GM21390 (cell line): ENCODE data around the gene DNM3.

ENCODE experiments used
- ATAC-seq: cut with Tn5 transposase; IDR thresholded peaks from one replicate; pipeline ENCODE4 v1.9.1; 2021; ENCODE audit not compliant: unreplicated experiment

DNM3 gene

GRCh38 chr1:172219966-172220365 is 378.7 kb downstream of the DNM3 start:
- ATAC-seq = no peak

GRCh38 chr1:172220376-172220775 is 379.1 kb downstream of the DNM3 start:
- ATAC-seq = no peak

GRCh38 chr1:172221436-172221835 is 380.1 kb downstream of the DNM3 start:
- ATAC-seq = no peak

DNA sequence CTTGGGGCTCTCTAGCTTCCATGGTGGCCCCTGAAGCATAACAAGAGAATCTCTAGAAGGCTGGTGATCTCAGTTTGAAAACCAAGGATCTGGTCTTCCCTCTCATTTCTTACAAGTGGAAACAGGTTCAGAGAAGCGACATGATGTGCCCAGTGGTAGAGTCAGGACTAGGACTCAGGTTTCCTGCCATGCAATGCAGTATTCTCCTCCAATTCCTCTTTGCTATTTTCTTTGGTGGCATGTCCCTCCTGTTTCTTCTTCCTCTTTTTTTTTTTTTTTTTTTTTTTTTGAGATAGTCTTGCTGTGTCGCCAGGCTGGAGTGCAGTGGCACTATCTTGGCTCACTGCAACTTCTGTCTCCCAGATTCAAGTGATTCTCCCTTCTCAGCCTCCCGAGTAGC is 383.6 kb downstream of the DNM3 start:
- no peak for ATAC-seq

DNA sequence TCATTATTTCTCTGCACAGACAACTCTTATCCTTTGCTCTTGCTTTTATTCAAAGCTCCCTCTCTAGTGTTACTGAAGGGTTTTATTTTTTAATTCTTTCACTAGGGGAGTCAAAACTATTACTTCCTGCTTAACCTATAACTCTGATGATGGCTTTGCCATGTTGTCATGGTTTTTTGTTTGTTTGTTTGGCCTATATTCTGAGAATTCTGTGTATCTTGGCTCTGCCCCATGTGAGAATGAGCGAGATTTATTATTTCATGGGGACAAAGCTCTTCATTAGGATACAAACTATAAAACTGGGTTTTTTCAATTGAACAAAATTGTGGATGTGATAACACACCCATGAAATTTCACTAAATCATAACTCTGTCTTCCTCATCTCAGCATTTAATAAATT is 388.6 kb downstream of the DNM3 start:
- ATAC-seq = no peak

- ATAC-seq = no peak
These were observed 389.2 kb downstream of the DNM3 start for GRCh38 chr1:172230526-172230925.

GRCh38 chr1:172236958-172237357 is 395.7 kb downstream of the DNM3 start:
- ATAC-seq = no peak

DNA sequence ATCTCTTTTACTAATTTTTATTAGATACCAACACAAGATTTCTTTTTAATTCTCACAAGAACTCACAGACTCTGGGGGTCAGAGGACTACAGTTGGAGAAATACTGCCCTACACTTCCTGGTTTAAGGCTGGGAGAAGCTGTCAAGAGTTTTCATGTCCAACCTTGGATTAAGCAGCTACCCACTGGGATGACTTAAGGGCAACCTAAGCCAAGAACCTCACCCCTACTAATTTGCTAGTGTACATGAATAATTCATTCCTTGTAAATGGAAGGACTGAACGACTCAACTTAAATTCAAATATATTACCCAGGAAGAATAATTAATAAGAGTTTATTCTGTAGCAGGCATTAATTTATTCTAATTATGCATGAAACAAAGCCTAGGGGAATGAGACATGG is 396.9 kb downstream of the DNM3 start:
- no peak for ATAC-seq

DNA sequence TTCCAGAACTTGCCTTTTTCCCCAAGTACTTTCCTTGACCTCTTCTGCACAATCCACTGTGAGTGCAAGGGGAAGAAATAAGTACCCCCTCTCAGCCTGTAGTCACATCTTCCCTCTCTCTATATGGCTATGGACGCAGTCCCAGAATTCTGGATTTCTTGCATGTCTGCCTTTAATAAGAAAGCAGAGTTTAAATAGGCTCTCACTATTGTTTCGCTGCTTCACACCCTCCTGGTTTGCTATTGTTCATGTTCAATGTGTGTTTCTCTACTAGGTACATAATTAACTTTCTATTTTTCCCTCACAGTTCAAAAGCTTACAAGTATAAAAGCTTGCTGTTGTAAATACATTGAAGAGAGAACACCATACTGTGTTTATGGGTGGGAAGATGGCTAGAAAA is 397.7 kb downstream of the DNM3 start:
- ATAC-seq = no peak

GRCh38 chr1:172239901-172240300 is 398.6 kb downstream of the DNM3 start:
- ATAC-seq = no peak

GRCh38 chr1:172241540-172241939 is 400.2 kb downstream of the DNM3 start:
- no peak for ATAC-seq

DNA sequence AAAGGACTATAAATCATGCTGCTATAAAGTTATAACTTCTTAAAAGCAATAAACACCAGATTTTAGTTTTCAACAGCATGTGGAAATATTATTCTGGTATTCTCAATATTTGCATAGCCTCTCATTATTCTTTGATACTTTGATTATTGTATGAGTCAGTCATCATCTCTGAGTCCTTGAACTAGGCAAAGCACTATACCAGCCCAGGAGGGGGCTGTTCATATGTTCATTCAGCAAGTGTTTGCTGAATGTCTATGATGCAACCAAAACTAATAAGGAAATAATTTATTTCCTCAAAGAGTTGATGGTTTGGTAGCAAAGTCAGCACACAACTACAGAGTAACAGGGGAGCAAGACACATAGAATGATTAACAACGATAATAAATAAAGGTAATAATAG is 403.6 kb downstream of the DNM3 start:
- ATAC-seq = no peak

GRCh38 chr1:172245788-172246187 is 404.5 kb downstream of the DNM3 start:
- no peak for ATAC-seq

- no peak for ATAC-seq
These were observed 405.5 kb downstream of the DNM3 start for GRCh38 chr1:172246521-172247390.

DNA sequence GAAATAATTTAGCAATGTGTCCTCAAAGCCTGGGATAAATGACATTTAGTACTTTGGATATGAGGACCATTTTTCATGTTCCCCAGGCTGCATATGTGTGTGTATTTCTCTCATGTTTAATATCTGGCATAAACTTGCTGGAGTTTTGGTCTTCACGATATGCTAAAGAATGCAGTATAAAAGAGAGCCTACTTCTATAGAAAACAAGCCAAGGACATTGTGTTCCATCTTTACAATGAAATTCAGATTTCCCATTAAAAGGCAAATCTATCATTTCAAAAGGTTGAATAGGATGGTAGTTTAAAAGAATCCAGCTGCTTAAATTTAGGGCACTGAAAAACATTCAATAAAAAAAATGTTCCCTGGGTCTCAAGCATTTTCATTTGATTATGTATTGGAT is 410.2 kb downstream of the DNM3 start:
- no peak for ATAC-seq

- no peak for ATAC-seq
These were observed 411.0 kb downstream of the DNM3 start for GRCh38 chr1:172252321-172252720.

GRCh38 chr1:172252958-172253357 is 411.7 kb downstream of the DNM3 start:
- ATAC-seq = no peak

GRCh38 chr1:172254521-172255222 is 413.4 kb downstream of the DNM3 start:
- no peak for ATAC-seq

DNA sequence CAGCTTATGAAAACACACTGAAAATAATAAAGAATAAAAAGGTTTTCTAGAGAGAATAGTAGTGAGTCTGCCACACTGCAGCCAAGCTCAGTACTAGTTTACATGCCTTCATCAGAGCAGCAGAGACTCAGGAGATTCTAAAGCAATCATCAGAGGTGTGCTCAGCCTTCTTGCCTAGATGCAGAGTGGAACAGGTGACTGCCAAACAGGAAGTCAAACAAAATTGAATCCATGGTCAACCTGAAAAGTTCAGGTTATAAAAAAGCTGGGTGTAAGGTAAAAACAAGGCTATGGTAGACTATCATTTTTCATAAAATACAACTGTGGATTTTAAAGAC is 413.9 kb downstream of the DNM3 start:
- no peak for ATAC-seq

DNA sequence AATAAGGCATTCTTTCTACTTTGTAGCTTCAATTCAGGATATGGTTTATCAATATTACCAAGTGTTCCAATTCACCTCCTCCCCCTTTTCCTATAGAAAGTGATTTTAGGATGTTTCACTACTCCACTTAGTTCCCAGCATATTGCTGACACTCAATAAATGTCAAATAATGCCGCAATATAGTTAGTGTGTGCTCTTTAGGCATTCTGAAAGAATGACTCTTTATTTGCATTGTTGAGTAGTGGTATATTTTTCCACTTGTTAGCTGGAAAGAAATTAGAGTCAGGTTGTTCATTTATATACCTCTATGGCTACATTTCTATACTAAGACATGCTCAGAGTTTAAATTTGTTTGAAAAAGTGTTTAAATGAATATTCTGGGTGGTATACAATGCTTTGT is 424.6 kb downstream of the DNM3 start:
- ATAC-seq = no peak

GRCh38 chr1:172266528-172267174 is 425.4 kb downstream of the DNM3 start:
- no peak for ATAC-seq

- ATAC-seq = no peak
These were observed 426.9 kb downstream of the DNM3 start for GRCh38 chr1:172268237-172268636.
